Mucosa of stomach (tissue), 1 donor: ENCODE results near the gene ITGA6.
"Not testable (repeated sequence)": the region's sequence is repeated elsewhere in the genome, so short reads cannot be mapped to it uniquely, and the experiment has no call there.

ENCODE experiments used
- H3K27me3 ChIP-seq: one replicate; pipeline ENCODE4 v1.7.0; 2013; ENCODE audit warnings: mild to moderate bottlenecking, low read length; ENCODE audit not compliant: control insufficient read depth, insufficient read depth
- H3K36me3 ChIP-seq: one replicate; pipeline ENCODE4 v1.7.0; 2013; ENCODE audit warnings: low read length; ENCODE audit not compliant: control insufficient read depth, insufficient read depth
- H3K4me1 ChIP-seq: one replicate; pipeline ENCODE4 v1.7.0; 2013; ENCODE audit warnings: mild to moderate bottlenecking, low read length; ENCODE audit not compliant: control insufficient read depth, insufficient read depth
- H3K4me3 ChIP-seq: one replicate; pipeline ENCODE4 v1.7.0; 2013; ENCODE audit warnings: low read length
- H3K9ac ChIP-seq: one replicate; pipeline ENCODE4 v1.7.0; 2013; ENCODE audit warnings: mild to moderate bottlenecking, low read length, moderate library complexity
- H3K9me3 ChIP-seq: one replicate; pipeline ENCODE4 v1.7.0; 2013; ENCODE audit warnings: mild to moderate bottlenecking, low read length, moderate library complexity; ENCODE audit not compliant: control insufficient read depth
- donor health status: Pancreatic carcinoma.

ITGA6 gene

GRCh38 chr2:172516299-172516698 lies 88.9 kb downstream of the ITGA6 start:
- peaks cover 13% of the 10 kb centered on the region for H3K9me3 ChIP-seq
- no peak overlapping the region for H3K9ac ChIP-seq
- H3K36me3 ChIP-seq: no peaks in the 10 kb centered on the region
- no peaks in the 10 kb centered on the region for H3K27me3 ChIP-seq
- no peaks in the 10 kb centered on the region for H3K4me1 ChIP-seq
- H3K4me3 ChIP-seq: no peak overlapping the region

DNA sequence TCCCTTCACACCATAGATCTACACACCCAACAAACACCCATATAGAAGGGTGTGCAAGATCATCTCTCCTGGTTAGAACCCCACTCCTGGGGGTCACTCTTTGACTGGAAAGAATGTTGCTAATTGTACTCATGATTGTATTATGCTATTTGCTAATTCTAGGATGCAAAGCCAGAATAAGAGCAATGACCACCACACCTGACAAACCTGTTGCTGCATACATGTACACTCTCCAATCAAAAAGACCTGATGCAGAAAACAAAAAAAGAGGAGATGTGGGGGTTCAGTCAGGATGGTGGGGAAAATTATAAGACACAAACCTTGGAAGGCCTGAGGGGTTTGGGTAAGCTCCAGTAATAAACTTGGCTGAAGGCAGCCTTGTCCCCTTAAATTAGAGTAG lies 91.6 kb downstream of the ITGA6 start:
- Histone ChIP-seq H3K36me3 (no peaks in the 10 kb centered on the region), H3K9me3 (no peaks in the 10 kb centered on the region), H3K27me3 (no peaks in the 10 kb centered on the region), H3K4me3 (no peak overlapping the region), H3K4me1 (no peaks in the 10 kb centered on the region), H3K9ac (no peak overlapping the region)

- Histone ChIP-seq H3K27me3 (no peaks in the 10 kb centered on the region), H3K4me1 (no peaks in the 10 kb centered on the region), H3K9ac (no peak overlapping the region), H3K36me3 (no peaks in the 10 kb centered on the region), H3K4me3 (no peak overlapping the region), H3K9me3 (no peaks in the 10 kb centered on the region)
These were observed 98.2 kb downstream of the ITGA6 start for GRCh38 chr2:172525601-172526000.

GRCh38 chr2:172531309-172531708 lies 103.9 kb downstream of the ITGA6 start:
- Histone ChIP-seq H3K9ac (no peak overlapping the region), H3K27me3 (no peaks in the 10 kb centered on the region), H3K4me3 (no peak overlapping the region), H3K36me3 (no peaks in the 10 kb centered on the region), H3K9me3 (no peaks in the 10 kb centered on the region), H3K4me1 (peaks cover 10% of the 10 kb centered on the region)

- H3K9ac ChIP-seq, H3K4me3 ChIP-seq, H3K9me3 ChIP-seq, H3K4me1 ChIP-seq, H3K36me3 ChIP-seq, H3K27me3 ChIP-seq: not testable (repeated sequence)
These were observed 105.1 kb downstream of the ITGA6 start for GRCh38 chr2:172532461-172532860.

DNA sequence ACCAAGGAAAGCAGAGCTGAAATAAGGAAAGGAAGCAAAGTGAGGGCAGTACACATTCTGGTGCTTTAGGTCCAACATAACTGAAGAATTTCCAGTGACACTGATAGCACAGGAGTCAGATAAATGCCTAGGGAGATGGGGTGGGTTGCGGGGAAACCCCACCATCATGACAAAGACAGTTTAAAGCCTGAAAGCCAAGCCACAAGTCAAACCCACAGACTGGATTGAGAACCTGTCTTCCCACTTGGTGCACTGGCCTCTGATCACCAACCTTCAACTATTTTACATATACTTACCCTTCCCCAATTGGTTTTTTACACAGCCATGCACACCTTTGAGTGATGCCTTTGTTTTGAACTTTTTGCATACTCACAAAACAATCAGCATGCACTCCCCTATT lies 106.3 kb downstream of the ITGA6 start:
- Histone ChIP-seq H3K4me1 (peaks cover 10% of the 10 kb centered on the region), H3K4me3 (no peak overlapping the region), H3K9ac (no peak overlapping the region), H3K36me3 (no peaks in the 10 kb centered on the region), H3K27me3 (no peaks in the 10 kb centered on the region), H3K9me3 (no peaks in the 10 kb centered on the region)

GRCh38 chr2:172535119-172535518 lies 107.7 kb downstream of the ITGA6 start:
- Histone ChIP-seq H3K27me3 (no peaks in the 10 kb centered on the region), H3K9ac (no peak overlapping the region), H3K9me3 (no peaks in the 10 kb centered on the region), H3K4me3 (no peak overlapping the region), H3K36me3 (no peaks in the 10 kb centered on the region), H3K4me1 (peaks cover 10% of the 10 kb centered on the region)

DNA sequence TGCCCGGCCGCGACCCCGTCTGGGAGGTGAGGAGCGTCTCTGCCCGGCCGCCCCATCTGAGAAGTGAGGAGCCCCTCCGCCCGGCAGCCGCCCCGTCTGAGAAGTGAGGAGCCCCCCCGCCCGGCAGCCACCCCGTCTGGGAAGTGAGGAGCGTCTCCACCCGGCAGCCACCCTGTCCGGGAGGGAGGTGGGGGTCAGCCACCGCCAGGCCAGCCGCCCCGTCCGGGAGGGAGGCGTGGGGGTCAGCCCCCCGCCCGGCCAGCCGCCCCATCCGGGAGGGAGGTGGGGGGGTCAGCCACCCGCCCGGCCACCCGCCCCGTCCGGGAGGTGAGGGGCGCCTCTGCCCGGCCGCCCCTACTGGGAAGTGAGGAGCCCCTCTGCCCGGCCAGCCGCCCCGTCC lies 110.5 kb downstream of the ITGA6 start:
- not testable (repeated sequence) for H3K36me3 ChIP-seq, H3K9ac ChIP-seq, H3K9me3 ChIP-seq, H3K4me1 ChIP-seq, H3K4me3 ChIP-seq, H3K27me3 ChIP-seq

DNA sequence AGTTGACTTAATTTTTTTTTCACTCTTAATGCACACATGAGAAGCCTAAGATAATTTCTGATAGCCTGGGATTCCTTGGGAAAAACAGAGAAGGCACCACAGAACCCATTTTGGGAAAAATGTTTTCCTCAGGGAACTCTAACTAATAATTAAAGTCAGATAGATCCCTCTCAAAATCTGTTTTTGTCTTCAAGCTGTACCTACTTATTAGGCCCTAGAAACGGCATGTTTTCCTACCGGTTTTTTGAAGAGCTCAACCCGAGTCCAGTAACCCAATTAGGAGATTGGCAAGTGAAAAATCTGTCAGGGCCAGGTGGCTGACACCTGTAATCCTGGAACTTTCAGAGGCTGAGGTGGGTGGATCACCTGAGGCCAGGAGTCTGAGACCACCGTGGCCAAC lies 112.4 kb downstream of the ITGA6 start:
- Histone ChIP-seq H3K27me3 (no peaks in the 10 kb centered on the region), H3K9me3 (no peaks in the 10 kb centered on the region), H3K4me1 (no peaks in the 10 kb centered on the region), H3K36me3 (no peaks in the 10 kb centered on the region), H3K4me3 (no peak overlapping the region), H3K9ac (no peak overlapping the region)

DNA sequence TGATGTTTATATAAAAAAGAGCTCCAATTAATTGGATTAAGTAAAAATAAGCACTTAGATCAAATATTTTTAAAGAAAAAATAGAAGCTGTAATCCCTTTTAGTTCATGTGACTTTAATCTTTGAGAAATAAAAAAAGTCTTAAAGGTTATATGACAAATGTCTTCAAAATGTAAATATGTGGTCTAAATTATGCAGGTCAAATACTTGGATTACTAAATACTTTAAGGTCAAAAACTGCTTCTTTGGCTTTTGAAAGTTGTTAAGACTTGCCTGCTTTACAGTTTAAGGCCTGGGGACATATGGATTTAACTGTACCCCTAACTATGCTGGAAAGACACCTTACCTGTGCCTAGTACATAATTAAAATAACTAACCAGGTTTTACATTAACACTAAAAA lies 113.0 kb downstream of the ITGA6 start:
- H3K27me3 ChIP-seq: no peaks in the 10 kb centered on the region
- no peaks in the 10 kb centered on the region for H3K4me1 ChIP-seq
- H3K9ac ChIP-seq: no peak overlapping the region
- H3K36me3 ChIP-seq: no peaks in the 10 kb centered on the region
- H3K9me3 ChIP-seq: no peaks in the 10 kb centered on the region
- H3K4me3 ChIP-seq: no peak overlapping the region

- Histone ChIP-seq H3K4me3 (no peak overlapping the region), H3K27me3 (no peaks in the 10 kb centered on the region), H3K9ac (no peak overlapping the region), H3K9me3 (no peaks in the 10 kb centered on the region), H3K4me1 (no peaks in the 10 kb centered on the region), H3K36me3 (no peaks in the 10 kb centered on the region)
These were observed 118.2 kb downstream of the ITGA6 start for GRCh38 chr2:172545408-172546075.

DNA sequence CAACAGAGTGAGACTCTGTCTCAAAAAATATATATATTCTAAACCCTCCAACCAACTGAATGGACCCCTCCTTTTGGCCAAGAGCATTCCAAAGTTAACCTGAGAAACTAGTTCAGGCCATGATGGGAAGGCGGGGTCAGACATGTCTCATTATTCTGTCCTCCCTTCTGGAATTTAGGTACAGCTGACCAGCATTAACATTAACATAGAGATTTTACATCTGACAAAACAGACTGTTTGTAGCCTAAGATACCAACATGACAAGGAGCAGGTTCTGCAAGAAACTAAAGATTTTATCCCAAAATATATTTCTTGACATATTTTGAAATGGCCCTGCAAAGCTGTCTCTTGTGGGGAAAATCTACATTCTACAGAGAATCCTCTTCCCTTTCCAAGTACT lies 121.7 kb downstream of the ITGA6 start:
- no peaks in the 10 kb centered on the region for H3K9me3 ChIP-seq
- H3K27me3 ChIP-seq: no peaks in the 10 kb centered on the region
- H3K36me3 ChIP-seq: no peaks in the 10 kb centered on the region
- H3K4me3 ChIP-seq: no peak overlapping the region
- H3K9ac ChIP-seq: no peak overlapping the region
- peaks cover 5% of the 10 kb centered on the region for H3K4me1 ChIP-seq

- not testable (repeated sequence) for H3K9me3 ChIP-seq, H3K4me1 ChIP-seq, H3K27me3 ChIP-seq, H3K4me3 ChIP-seq, H3K36me3 ChIP-seq, H3K9ac ChIP-seq
These were observed 122.4 kb downstream of the ITGA6 start for GRCh38 chr2:172549802-172550201.
